ENCODE results near the gene RAB11A. TPM values are rescaled to one million over a fixed set of nuclear protein-coding genes. Genes with fewer than 3 reads are reported as not detected.
"Not testable (repeated sequence)": the region's sequence is repeated elsewhere in the genome, so short reads cannot be mapped to it uniquely, and the experiment has no call there.

RAB11A gene
- total and polyA plus RNA-seq, 2 donors (not counting 3 experiments of a cell fraction or from before 2014, with no cell fraction given) = 239 to 250 TPM

- intact Hi-C loops (cut with micrococcal nuclease); POLR2A ChIA-PET: not testable (repeated sequence)
Observed at GRCh38 chr15:65872596-65872995, 3.3 kb downstream of the RAB11A start.

DNA sequence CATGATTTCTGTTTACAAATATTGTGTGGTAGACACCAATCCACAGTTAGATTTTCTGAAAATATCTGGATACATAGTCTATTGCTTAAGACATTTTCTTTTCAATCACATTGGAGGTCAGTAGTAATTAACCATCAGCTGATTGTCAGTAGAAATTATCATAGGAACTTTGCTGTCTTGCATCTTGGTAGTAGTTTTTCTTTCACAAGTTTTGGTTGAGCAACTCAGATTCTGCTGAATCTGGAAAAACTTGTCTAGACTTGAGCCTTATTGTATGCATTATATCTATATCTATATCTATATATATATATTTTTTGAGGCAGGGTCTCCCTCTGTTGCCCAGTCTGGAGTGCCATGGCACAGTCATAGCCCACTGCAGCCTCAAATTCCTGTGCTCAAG is 4.0 kb downstream of the RAB11A start:
- no peak for FAIRE-seq
- H2AFZ ChIP-seq (ENCODE audit: low read depth, low read length) = no peak overlapping the region
- H3K9ac ChIP-seq (replicated peaks; ENCODE audit: extremely low read depth, insufficient read depth, low read length) = no peak overlapping the region
- no peak overlapping the region for H3K27ac ChIP-seq (ENCODE audit: insufficient read depth, low read depth, low read length)
- peaks cover 9% of the 10 kb centered on the region for H4K20me1 ChIP-seq (replicated peaks; ENCODE audit: control insufficient read depth, extremely low read depth, insufficient read depth, low read length)
- BruUV-seq (replicated peaks) = no TSS peak
- no peak overlapping the region for H3K4me2 ChIP-seq (ENCODE audit: insufficient read depth, low read length)
- H3K27me3 ChIP-seq (ENCODE audit: control insufficient read depth in 2 of 2, insufficient read depth in 2 of 2, low read length in 2 of 2) = no peaks in the 10 kb centered on the region
- H3K9me3 ChIP-seq (replicated peaks; ENCODE audit: control insufficient read depth, insufficient read depth, low read length) = no peaks in the 10 kb centered on the region
- peaks cover 0 to 9% of the 10 kb centered on the region in 2 experiments for H3K36me3 ChIP-seq (ENCODE audit: control insufficient read depth in 2 of 2, extremely low read depth in 1 of 2, insufficient read depth in 2 of 2, low read length in 2 of 2)
- peaks cover 84% of the 10 kb centered on the region for H3K79me2 ChIP-seq (ENCODE audit: control insufficient read depth, insufficient read depth, low read length)
- ChIA-PET POLR2A (no interaction called here), CTCF (no interaction called here)
- no peak overlapping the region for H3K4me3 ChIP-seq (replicated peaks in 1 of 3; ENCODE audit: insufficient read depth in 1 of 3, low read depth in 1 of 3, low read length in 3 of 3)
- no peaks in the 10 kb centered on the region for H3K9me1 ChIP-seq (replicated peaks; ENCODE audit: control insufficient read depth, extremely low read depth, insufficient read depth, low read length)
- dilution Hi-C loops (cut with MboI; ENCODE audit: extremely low pct_ligation_motif_present, low sequenced_read_pairs) = no loop called here
- DNase-seq (ENCODE audit: low read depth, low spot score) = no peak
- intact Hi-C loops (cut with micrococcal nuclease) = no loop called here
- peaks cover 22% of the 10 kb centered on the region for H3K4me1 ChIP-seq (ENCODE audit: control insufficient read depth, extremely low read depth, insufficient read depth, low read length)
- TF ChIP-seq, protein P1, sequence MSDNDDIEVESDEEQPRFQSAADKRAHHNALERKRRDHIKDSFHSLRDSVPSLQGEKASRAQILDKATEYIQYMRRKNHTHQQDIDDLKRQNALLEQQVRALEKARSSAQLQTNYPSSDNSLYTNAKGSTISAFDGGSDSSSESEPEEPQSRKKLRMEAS (IDR thresholded peaks at IDR 0.05; ENCODE audit: insufficient read depth, insufficient read length) = no peak
- TF ChIP-seq MYC (IDR thresholded peaks at IDR 0.05; ENCODE audit: low read depth, low read length) = no peak
- TF ChIP-seq JUN (IDR thresholded peaks at IDR 0.05; ENCODE audit: borderline replicate concordance, insufficient read depth, insufficient read length, low read depth) = no peak
- no peak for TF ChIP-seq GATA2 (IDR thresholded peaks at IDR 0.05; ENCODE audit: insufficient read depth, insufficient read length, low read depth, low read length)
- TF ChIP-seq EZH2 (IDR thresholded peaks at IDR 0.05; ENCODE audit: borderline replicate concordance, low read depth, low read length, severe bottlenecking) = no peak
- no peak for TF ChIP-seq POLR2A (IDR thresholded peaks at IDR 0.05; ENCODE audit: low read depth, low read length)
- TF ChIP-seq POLR2AphosphoS5 (IDR thresholded peaks at IDR 0.05; ENCODE audit: insufficient read depth, low read depth, low read length) = no peak
- no peak for TF ChIP-seq CTCF (IDR thresholded peaks at IDR 0.05; ENCODE audit: extremely low read depth in 1 of 2, insufficient read depth in 1 of 2, low read depth in 1 of 2, low read length in 2 of 2)
- no peak for TF ChIP-seq FOS (IDR thresholded peaks at IDR 0.05; ENCODE audit: borderline replicate concordance, insufficient read depth, low read length)

More at GRCh38 chr15:65872596-65872995, 3.3 kb downstream of the RAB11A start:
- H3K27me3 ChIP-seq (ENCODE audit: control insufficient read depth in 2 of 2, insufficient read depth in 2 of 2, low read length in 2 of 2); FAIRE-seq; BruUV-seq (replicated peaks); H3K27ac ChIP-seq (ENCODE audit: insufficient read depth, low read depth, low read length); H2AFZ ChIP-seq (ENCODE audit: low read depth, low read length); H3K9me1 ChIP-seq (replicated peaks; ENCODE audit: control insufficient read depth, extremely low read depth, insufficient read depth, low read length); H3K36me3 ChIP-seq (ENCODE audit: control insufficient read depth in 2 of 2, extremely low read depth in 1 of 2, insufficient read depth in 2 of 2, low read length in 2 of 2); dilution Hi-C loops (cut with MboI; ENCODE audit: extremely low pct_ligation_motif_present, low sequenced_read_pairs); H3K4me3 ChIP-seq (replicated peaks in 1 of 3; ENCODE audit: insufficient read depth in 1 of 3, low read depth in 1 of 3, low read length in 3 of 3); H3K9ac ChIP-seq (replicated peaks; ENCODE audit: extremely low read depth, insufficient read depth, low read length); H4K20me1 ChIP-seq (replicated peaks; ENCODE audit: control insufficient read depth, extremely low read depth, insufficient read depth, low read length); H3K9me3 ChIP-seq (replicated peaks; ENCODE audit: control insufficient read depth, insufficient read depth, low read length): not testable (repeated sequence)
- peak; percentile 28 for TF ChIP-seq FOS (IDR thresholded peaks at IDR 0.05; ENCODE audit: borderline replicate concordance, insufficient read depth, low read length)
- peaks cover 22% of the 10 kb centered on the region for H3K4me1 ChIP-seq (ENCODE audit: control insufficient read depth, extremely low read depth, insufficient read depth, low read length)
- H3K79me2 ChIP-seq (ENCODE audit: control insufficient read depth, insufficient read depth, low read length) = peaks cover 80% of the 10 kb centered on the region
- peak; percentile 41 for DNase-seq (ENCODE audit: low read depth, low spot score)
- CTCF ChIA-PET = interaction anchor here (0.8 to 1.4 kb wide), 2 partner anchors 9 to 10 kb away, joined by 3 to 8 read pairs; no protein-coding TSS in a partner anchor
- peak overlapping the region; percentile 49 for H3K4me2 ChIP-seq (ENCODE audit: insufficient read depth, low read length)

Data from endothelial cell of umbilical vein (primary cell).